ENCODE data around the gene ATP1A2. TPM values are rescaled to one million over a fixed set of nuclear protein-coding genes. Genes with fewer than 3 reads are reported as not detected.

Gene ATP1A2
- total and polyA plus RNA-seq, 4 donors, result 1.1 to 7.9 (median 3.1) TPM

- TF ChIP-seq CTCF (IDR thresholded peaks at IDR 0.05; ENCODE audit: control extremely low read depth, extremely low read depth), result no peak
- no peaks in the 10 kb centered on the region for H3K9me3 ChIP-seq (ENCODE audit: control insufficient read depth in 4 of 4, insufficient read depth in 3 of 4, low read length in 3 of 4)
- H3K4me3 ChIP-seq, result no peak overlapping the region
- H3K27me3 ChIP-seq (ENCODE audit: control insufficient read depth in 3 of 3, insufficient read depth in 3 of 3, low read length in 2 of 3), result no peaks in the 10 kb centered on the region
- ATAC-seq (ENCODE audit: insufficient read depth, low FRiP score), result no peak
- WGBS, 2 donors, result 91 to 92% methylated on average over 1 of the region's 1 CpG
- DNase-seq, result no peak
- H3K36me3 ChIP-seq (ENCODE audit: control insufficient read depth in 4 of 4, insufficient read depth in 4 of 4, low read length in 4 of 4), result no peaks in the 10 kb centered on the region
- H3K9ac ChIP-seq (ENCODE audit: insufficient read depth in 1 of 2, low read length in 2 of 2), result no peak overlapping the region
- H3K4me1 ChIP-seq (ENCODE audit: control insufficient read depth in 5 of 5, insufficient read depth in 5 of 5, low read length in 5 of 5), result peaks cover 6 to 24% (median 12%) of the 10 kb centered on the region in 5 donors
- no peak overlapping the region for H3K27ac ChIP-seq (ENCODE audit: low read depth in 1 of 2, low read length in 1 of 2)
Measured at GRCh38 chr1:160121388-160121787, 5.8 kb downstream of the ATP1A2 start.

- TF ChIP-seq CTCF (IDR thresholded peaks at IDR 0.05; ENCODE audit: control extremely low read depth, extremely low read depth), result no peak
- Histone ChIP-seq H3K36me3 (ENCODE audit: control insufficient read depth in 4 of 4, insufficient read depth in 4 of 4, low read length in 4 of 4) (no peaks in the 10 kb centered on the region), H3K9ac (ENCODE audit: insufficient read depth in 1 of 2, low read length in 2 of 2) (no peak overlapping the region), H3K4me3 (no peak overlapping the region), H3K4me1 (ENCODE audit: control insufficient read depth in 5 of 5, insufficient read depth in 5 of 5, low read length in 5 of 5) (peaks cover 6 to 9% (median 8%) of the 10 kb centered on the region in 5 donors), H3K27ac (ENCODE audit: low read depth in 1 of 2, low read length in 1 of 2) (no peak overlapping the region), H3K27me3 (ENCODE audit: control insufficient read depth in 3 of 3, insufficient read depth in 3 of 3, low read length in 2 of 3) (no peaks in the 10 kb centered on the region), H3K9me3 (ENCODE audit: control insufficient read depth in 4 of 4, insufficient read depth in 3 of 4, low read length in 3 of 4) (no peaks in the 10 kb centered on the region)
- ATAC-seq (ENCODE audit: insufficient read depth, low FRiP score) (no peak), DNase-seq (no peak)
- WGBS, 2 donors, result 88 to 92% methylated on average over 16 of the region's 16 CpGs
Measured at GRCh38 chr1:160122978-160123495, 7.5 kb downstream of the ATP1A2 start.

GRCh38 chr1:160123726-160124125, 8.2 kb downstream of the ATP1A2 start:
- Histone ChIP-seq H3K4me3 (no peak overlapping the region), H3K9ac (ENCODE audit: insufficient read depth in 1 of 2, low read length in 2 of 2) (no peak overlapping the region), H3K27me3 (ENCODE audit: control insufficient read depth in 3 of 3, insufficient read depth in 3 of 3, low read length in 2 of 3) (no peaks in the 10 kb centered on the region), H3K36me3 (ENCODE audit: control insufficient read depth in 4 of 4, insufficient read depth in 4 of 4, low read length in 4 of 4) (no peaks in the 10 kb centered on the region), H3K4me1 (ENCODE audit: control insufficient read depth in 5 of 5, insufficient read depth in 5 of 5, low read length in 5 of 5) (peaks cover 0 to 6% (median 2%) of the 10 kb centered on the region in 5 donors), H3K27ac (ENCODE audit: low read depth in 1 of 2, low read length in 1 of 2) (no peak overlapping the region), H3K9me3 (ENCODE audit: control insufficient read depth in 4 of 4, insufficient read depth in 3 of 4, low read length in 3 of 4) (no peaks in the 10 kb centered on the region)
- ATAC-seq (ENCODE audit: insufficient read depth, low FRiP score) (no peak), DNase-seq (no peak)
- TF ChIP-seq CTCF (IDR thresholded peaks at IDR 0.05; ENCODE audit: control extremely low read depth, extremely low read depth), result no peak

All from lung (tissue), 12 donors.